ENCODE data around the gene PAQR3.

The PAQR3 gene

GRCh38 chr4:78939667-78940008 is 400 bp upstream of the PAQR3 start:
- Histone ChIP-seq H3K4me1 (ENCODE audit: control insufficient read depth, low read length) (peaks cover 23% of the 10 kb centered on the region), H3K9me2 (replicated peaks; ENCODE audit: control insufficient read depth, low read length) (no peaks in the 10 kb centered on the region), H3K36me3 (ENCODE audit: control insufficient read depth, low read length) (no peaks in the 10 kb centered on the region), H3K4me3 (ENCODE audit: low read length) (peak overlapping the region; percentile 88), H3F3A (ENCODE audit: control insufficient read depth, insufficient read depth) (no peaks in the 10 kb centered on the region), H3K4me2 (ENCODE audit: low read length) (peak overlapping the region; percentile 76), H3K79me2 (ENCODE audit: control insufficient read depth, low read length) (peaks cover 24% of the 10 kb centered on the region), H3K27ac (ENCODE audit: low read depth, low read length) (peak overlapping the region; percentile 16), H3K27me3 (ENCODE audit: control insufficient read depth, low read length) (no peaks in the 10 kb centered on the region), H4K20me1 (ENCODE audit: control insufficient read depth, insufficient read depth, low read depth, low read length) (no peaks in the 10 kb centered on the region), H3K9me3 (ENCODE audit: control insufficient read depth, insufficient read depth, low read length) (no peaks in the 10 kb centered on the region)
- TF ChIP-seq EZH2phosphoT487 (IDR thresholded peaks at IDR 0.05; ENCODE audit: borderline replicate concordance, low read length) (no peak), CTCF (IDR thresholded peaks at IDR 0.05; ENCODE audit: low read depth, low read length, poor library complexity, severe bottlenecking) (no peak)

- peaks cover 24% of the 10 kb centered on the region for H3K79me2 ChIP-seq (ENCODE audit: control insufficient read depth, low read length)
- TF ChIP-seq EZH2phosphoT487 (IDR thresholded peaks at IDR 0.05; ENCODE audit: borderline replicate concordance, low read length) (no peak), CTCF (IDR thresholded peaks at IDR 0.05; ENCODE audit: low read depth, low read length, poor library complexity, severe bottlenecking) (no peak)
- no peaks in the 10 kb centered on the region for H3K27me3 ChIP-seq (ENCODE audit: control insufficient read depth, low read length)
- peak overlapping the region; percentile 76 for H3K4me2 ChIP-seq (ENCODE audit: low read length)
- no peaks in the 10 kb centered on the region for H3K36me3 ChIP-seq (ENCODE audit: control insufficient read depth, low read length)
- H3F3A ChIP-seq (ENCODE audit: control insufficient read depth, insufficient read depth), result no peaks in the 10 kb centered on the region
- no peaks in the 10 kb centered on the region for H3K9me3 ChIP-seq (ENCODE audit: control insufficient read depth, insufficient read depth, low read length)
- peaks cover 23% of the 10 kb centered on the region for H3K4me1 ChIP-seq (ENCODE audit: control insufficient read depth, low read length)
- no peaks in the 10 kb centered on the region for H4K20me1 ChIP-seq (ENCODE audit: control insufficient read depth, insufficient read depth, low read depth, low read length)
- no peaks in the 10 kb centered on the region for H3K9me2 ChIP-seq (replicated peaks; ENCODE audit: control insufficient read depth, low read length)
- no peak overlapping the region for H3K27ac ChIP-seq (ENCODE audit: low read depth, low read length)
- peak overlapping the region; percentile 88 for H3K4me3 ChIP-seq (ENCODE audit: low read length)
Observed at GRCh38 chr4:78938474-78938867, 767 bp downstream of the PAQR3 start.

DNA sequence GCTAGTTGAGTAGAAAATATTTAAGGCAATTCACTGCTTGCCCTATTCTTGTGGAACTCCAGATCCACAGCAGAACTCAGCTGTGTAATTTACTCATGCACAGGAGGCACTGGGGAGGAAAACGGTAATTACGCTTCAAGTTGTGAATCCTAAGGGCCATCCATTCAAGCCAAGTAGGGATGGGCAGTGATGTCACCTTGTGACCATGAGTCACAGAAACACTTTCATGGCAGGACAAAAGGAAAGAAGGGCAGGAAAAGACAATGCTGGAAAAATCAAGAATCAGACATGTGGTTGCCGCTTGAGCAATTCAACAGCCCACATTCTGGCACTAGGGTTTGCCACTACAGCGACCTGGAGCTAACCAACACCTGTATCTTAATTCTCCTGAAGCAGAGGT is 1.4 kb downstream of the PAQR3 start:
- H3K4me2 ChIP-seq (ENCODE audit: low read length), result peak overlapping the region; percentile 76
- no peaks in the 10 kb centered on the region for H3F3A ChIP-seq (ENCODE audit: control insufficient read depth, insufficient read depth)
- H3K79me2 ChIP-seq (ENCODE audit: control insufficient read depth, low read length), result peaks cover 24% of the 10 kb centered on the region
- no peaks in the 10 kb centered on the region for H3K9me3 ChIP-seq (ENCODE audit: control insufficient read depth, insufficient read depth, low read length)
- H3K27me3 ChIP-seq (ENCODE audit: control insufficient read depth, low read length), result no peaks in the 10 kb centered on the region
- H3K36me3 ChIP-seq (ENCODE audit: control insufficient read depth, low read length), result no peaks in the 10 kb centered on the region; the same call in 1 of the 2 replicates
- no peaks in the 10 kb centered on the region for H4K20me1 ChIP-seq (ENCODE audit: control insufficient read depth, insufficient read depth, low read depth, low read length)
- peak overlapping the region; percentile 88 for H3K4me3 ChIP-seq (ENCODE audit: low read length)
- TF ChIP-seq EZH2phosphoT487 (IDR thresholded peaks at IDR 0.05; ENCODE audit: borderline replicate concordance, low read length) (no peak), CTCF (IDR thresholded peaks at IDR 0.05; ENCODE audit: low read depth, low read length, poor library complexity, severe bottlenecking) (no peak)
- H3K27ac ChIP-seq (ENCODE audit: low read depth, low read length), result no peak overlapping the region
- H3K9me2 ChIP-seq (replicated peaks; ENCODE audit: control insufficient read depth, low read length), result no peaks in the 10 kb centered on the region
- H3K4me1 ChIP-seq (ENCODE audit: control insufficient read depth, low read length), result peaks cover 23% of the 10 kb centered on the region
